Astrocyte of the spinal cord (primary cell): ENCODE measurements around the gene FAM131B.

Experiments used
- DNase-seq: peaks from one replicate; pipeline ENCODE4 v3.0.0; 2011; ENCODE audit warnings: low read depth, low spot score
- H3K4me3 ChIP-seq: 2 replicates; pipeline ENCODE4 v1.5.1; 2011; ENCODE audit warnings: low read depth, mild to moderate bottlenecking, low read length, moderate library complexity
- in situ Hi-C: cut with HindIII; loops from 2 replicates; pipeline ENCODE4 v1.10.0; 2017; ENCODE audit warnings: low sequenced_read_pairs
- TF ChIP-seq, protein P1 (sequence below): IDR thresholded peaks from 2 replicates; pipeline ENCODE4 v1.5.1; 2012; ENCODE audit warnings: low read depth, mild to moderate bottlenecking, low read length, inconsistent platforms

Gene FAM131B

GRCh38 chr7:143331179-143331801 is 31.2 kb downstream of the FAM131B start:
- DNase-seq = peak; percentile 91
- TF ChIP-seq, protein P1, sequence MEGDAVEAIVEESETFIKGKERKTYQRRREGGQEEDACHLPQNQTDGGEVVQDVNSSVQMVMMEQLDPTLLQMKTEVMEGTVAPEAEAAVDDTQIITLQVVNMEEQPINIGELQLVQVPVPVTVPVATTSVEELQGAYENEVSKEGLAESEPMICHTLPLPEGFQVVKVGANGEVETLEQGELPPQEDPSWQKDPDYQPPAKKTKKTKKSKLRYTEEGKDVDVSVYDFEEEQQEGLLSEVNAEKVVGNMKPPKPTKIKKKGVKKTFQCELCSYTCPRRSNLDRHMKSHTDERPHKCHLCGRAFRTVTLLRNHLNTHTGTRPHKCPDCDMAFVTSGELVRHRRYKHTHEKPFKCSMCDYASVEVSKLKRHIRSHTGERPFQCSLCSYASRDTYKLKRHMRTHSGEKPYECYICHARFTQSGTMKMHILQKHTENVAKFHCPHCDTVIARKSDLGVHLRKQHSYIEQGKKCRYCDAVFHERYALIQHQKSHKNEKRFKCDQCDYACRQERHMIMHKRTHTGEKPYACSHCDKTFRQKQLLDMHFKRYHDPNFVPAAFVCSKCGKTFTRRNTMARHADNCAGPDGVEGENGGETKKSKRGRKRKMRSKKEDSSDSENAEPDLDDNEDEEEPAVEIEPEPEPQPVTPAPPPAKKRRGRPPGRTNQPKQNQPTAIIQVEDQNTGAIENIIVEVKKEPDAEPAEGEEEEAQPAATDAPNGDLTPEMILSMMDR = no peak
- H3K4me3 ChIP-seq = no peak overlapping the region
- in situ Hi-C loops = no loop called here

DNA sequence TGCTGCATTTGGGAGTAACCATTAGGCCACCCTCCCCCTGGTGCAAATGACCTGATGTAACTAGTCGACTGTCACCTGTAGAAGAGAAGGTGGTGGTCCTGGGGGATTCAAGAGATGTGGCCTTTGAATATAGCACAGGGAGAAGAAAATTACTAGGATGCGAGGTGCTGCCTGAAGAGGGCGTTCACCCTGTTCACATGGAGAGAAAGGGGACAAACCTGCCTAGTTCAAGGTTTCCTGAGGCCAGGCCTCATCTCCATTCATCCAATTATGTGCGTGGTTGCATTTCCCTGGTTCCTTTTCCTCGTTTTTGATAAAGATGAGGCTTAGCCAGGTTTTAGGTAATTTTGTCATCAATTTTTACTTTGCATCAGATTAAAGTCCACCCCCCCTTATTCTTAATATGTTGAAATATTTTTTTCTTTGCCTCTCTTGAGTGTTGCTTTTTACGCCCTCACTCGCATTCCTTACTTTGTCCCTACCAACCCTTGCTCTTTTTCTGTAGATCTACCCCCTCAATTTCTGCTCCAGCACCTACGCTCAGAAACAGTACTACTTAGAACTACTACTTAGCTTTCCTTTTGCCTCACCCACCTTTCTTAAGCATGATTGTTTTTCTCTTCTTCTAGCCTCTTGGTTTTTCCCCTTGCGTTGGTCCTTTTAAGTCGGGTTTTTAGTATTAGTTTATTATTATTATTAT is 32.9 kb downstream of the FAM131B start:
- TF ChIP-seq, protein P1 = no peak
- H3K4me3 ChIP-seq = no peak overlapping the region
- no peak for DNase-seq
- in situ Hi-C loops = no loop called here

DNA sequence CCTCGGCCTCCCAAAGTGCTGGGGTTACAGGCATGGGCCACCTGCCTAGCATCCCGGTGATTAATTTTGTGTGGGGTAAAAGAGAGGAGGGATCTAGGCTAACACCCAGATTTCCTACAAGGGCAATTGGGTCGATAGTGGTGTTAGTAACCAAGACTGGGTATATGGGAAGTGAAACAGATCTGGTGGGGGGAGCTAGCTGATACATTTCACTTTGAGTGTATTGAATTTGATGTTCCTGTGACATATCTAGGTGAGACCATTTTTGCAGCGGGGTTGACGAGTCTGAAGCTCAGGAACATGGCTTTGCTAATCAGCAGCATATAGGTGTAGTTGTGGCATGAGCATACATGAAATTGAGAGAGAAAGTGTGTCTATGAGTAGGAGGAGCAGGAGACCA is 34.6 kb downstream of the FAM131B start:
- TF ChIP-seq, protein P1 = no peak
- H3K4me3 ChIP-seq = no peak overlapping the region
- DNase-seq = no peak
- in situ Hi-C loops = no loop called here

- no peak overlapping the region for H3K4me3 ChIP-seq
- TF ChIP-seq, protein P1 = no peak
- in situ Hi-C loops = no loop called here
- DNase-seq = no peak
Observed at GRCh38 chr7:143325240-143325639, 37.3 kb downstream of the FAM131B start.

DNA sequence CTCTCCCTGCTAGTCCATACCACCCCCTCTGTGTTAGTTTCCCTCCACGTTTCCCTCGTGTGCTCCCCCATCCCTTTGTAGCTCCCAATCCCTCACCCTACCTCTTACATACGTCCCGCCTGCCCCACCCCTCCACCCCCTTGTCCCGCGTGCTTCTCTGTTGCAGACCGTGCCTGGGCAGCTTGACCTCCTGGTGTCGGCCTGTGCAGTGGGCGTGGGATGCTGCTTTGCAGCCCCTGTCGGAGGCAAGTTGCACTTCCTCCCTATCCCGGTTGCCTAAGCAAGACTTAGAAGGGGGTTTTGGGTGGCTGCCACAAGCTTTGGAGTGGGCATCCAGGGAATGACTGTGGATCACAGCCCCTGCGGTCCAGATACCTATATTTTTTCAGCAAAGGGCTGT is 38.9 kb downstream of the FAM131B start:
- in situ Hi-C loops = no loop called here
- no peak for DNase-seq
- TF ChIP-seq, protein P1 = no peak
- H3K4me3 ChIP-seq = no peak overlapping the region

GRCh38 chr7:143322760-143323633 is 39.5 kb downstream of the FAM131B start:
- TF ChIP-seq, protein P1 = no peak
- no peak overlapping the region for H3K4me3 ChIP-seq
- DNase-seq = no peak
- in situ Hi-C loops = no loop called here
